ENCODE results near the gene TUT7.

Gene TUT7

GRCh38 chr9:86248746-86249145 lies 105.5 kb downstream of the TUT7 start:
- DNase-seq = no peak

GRCh38 chr9:86246752-86247161 lies 107.5 kb downstream of the TUT7 start:
- peak; percentile 35 to 40 for DNase-seq

GRCh38 chr9:86242071-86242470 lies 112.1 kb downstream of the TUT7 start:
- no peak for DNase-seq

DNA sequence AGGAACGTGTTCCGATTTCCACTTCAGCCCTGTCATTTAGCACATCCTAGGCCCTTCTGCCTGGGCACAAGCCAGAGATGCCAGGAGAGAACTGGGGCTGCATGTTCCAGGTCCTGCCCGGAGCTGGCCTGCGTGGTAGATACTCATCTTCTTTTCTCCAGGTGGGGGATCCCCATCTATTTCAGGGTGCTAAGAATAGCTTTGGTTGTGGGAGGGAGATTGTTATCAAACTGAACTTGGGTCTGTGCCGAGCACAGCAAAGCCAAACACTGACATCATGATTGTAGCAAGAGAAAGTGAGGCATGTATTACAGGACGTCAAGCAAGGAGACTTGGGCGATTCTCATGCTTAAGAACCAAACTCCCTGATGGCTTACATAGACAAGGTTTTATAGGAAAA lies 113.0 kb downstream of the TUT7 start:
- DNase-seq = no peak

DNA sequence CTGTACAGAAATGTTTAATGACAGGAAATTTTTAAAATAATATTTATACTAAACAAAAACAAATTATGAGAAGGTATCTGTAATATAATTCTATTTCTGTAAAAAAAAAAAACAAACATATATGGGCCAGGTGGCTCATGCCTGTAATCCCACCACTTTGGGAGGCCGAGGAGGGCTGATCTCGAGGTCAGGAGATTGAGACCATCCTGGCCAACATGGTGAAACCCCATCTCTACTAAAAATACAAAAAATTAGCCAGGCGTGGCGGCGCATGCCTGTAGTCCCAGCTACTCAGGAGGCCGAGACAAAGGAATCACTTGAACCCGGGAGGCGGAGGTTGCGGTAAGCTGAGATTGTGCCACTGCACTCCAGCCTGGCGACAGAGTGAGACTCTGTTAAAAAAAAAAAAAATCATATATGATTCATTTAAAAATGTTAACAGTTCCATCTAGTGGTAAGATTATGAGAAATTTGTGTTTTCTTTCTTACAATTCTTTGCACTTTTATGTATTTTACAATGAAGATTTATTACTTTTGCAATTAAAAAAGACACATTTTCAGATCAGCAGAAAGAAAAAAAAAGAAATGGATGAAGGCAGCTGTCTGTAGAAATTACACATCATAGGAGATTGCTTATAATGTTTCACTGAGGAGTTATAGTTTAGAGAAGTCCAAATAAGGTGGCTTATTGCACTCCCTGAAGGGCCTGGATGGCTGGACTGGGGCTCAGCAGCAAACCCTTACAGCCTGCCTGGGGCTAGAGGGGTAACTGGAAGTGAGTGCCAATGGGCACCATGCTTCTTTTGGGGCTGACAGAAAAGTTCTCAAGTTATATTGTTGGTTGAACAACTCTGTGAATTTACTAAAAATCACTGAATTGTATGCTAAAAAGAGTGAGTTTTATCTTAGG lies 115.1 kb downstream of the TUT7 start:
- DNase-seq = no peak

Measured in SHP77 (cell line).